ENCODE results near the gene MRPL12.
A peak's percentile ranks its signal among the peaks of the same experiment; 100 is the strongest.
"Not testable (repeated sequence)": the region's sequence is repeated elsewhere in the genome, so short reads cannot be mapped to it uniquely, and the experiment has no call there.

The MRPL12 gene

DNA sequence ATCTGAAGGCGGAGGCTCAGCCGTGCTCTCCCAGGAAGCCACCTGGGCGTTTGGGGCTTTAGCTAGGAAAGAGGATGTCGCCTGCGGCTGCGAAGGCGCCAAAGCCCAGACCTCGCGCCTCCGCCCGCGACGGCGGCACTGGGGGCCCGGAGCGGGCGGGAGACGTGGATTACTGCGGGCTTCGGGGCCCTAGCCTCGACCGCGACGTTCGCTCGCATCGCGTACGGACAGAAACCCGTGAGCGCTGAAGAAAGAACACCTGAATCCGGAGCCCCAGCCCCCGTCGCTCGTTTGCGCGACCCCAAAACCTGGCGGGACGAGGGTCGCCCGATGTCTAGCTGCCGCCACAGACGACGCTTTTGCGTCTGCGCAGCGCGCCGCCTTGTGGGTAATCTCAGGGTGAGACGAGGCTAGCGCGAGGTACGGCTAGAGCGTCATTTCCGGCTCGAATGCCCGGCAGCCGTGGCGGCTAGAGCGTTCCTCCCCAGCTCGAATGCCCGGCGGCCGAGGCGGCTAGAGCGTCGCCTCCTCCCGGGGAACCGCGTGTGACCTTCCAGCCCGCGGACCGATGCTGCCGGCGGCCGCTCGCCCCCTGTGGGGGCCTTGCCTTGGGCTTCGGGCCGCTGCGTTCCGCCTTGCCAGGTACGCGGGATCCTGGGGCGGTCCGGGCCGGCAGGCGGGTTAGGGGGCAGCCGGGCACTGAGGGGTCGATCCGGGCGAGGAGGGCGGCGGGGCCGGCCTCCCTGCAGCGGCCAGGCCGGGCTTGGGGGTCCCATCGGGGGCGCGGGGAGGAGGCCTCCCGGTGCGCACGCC lies at the start of gene MRPL12:
TSS of gene MRPL12 (plus strand) at position 434 of the 813 bp plus-strand sequence. CDS start at position 569, 135 bp downstream.
- peak; percentile 80 to 87 (median 83) for DNase-seq (ENCODE audit: low read depth in 3 of 3)

DNA sequence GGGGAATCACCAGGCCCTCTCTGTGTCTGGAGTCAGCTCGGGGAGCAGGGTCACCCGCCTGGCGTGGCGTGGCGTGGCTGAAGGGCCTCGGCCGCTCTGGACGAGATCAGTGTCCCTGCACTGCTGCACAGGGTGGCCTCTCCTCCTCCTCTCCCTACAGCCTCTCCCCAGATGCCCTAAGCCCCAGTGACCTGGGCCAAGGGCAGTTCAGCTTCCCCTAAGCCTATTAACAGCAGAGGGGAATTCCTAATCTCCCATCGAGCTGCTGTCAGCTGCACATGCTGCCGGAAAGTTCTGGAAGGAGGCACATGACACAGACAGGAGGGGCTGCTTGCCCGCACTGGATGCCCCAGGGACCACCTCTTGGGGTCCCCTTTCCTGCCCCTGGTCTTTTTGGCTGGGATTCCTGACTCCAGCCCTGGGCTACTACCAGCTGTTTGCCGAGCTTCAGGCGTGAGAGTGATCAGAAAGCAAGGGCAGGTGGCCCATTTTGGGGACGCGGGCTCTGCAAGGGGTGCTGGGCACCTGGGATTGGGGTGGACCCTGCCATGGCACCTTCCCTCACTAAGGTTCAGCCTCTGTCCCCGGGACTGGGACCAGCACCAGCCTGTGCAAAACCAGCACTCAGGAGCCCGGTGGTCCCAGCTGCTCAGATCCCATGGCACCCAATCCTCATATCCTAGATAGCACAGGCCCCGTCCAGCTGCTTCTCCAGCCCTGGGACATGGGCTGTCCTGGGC lies 47.6 kb upstream of the MRPL12 start:
- no peak for DNase-seq (ENCODE audit: low read depth in 3 of 3)

DNA sequence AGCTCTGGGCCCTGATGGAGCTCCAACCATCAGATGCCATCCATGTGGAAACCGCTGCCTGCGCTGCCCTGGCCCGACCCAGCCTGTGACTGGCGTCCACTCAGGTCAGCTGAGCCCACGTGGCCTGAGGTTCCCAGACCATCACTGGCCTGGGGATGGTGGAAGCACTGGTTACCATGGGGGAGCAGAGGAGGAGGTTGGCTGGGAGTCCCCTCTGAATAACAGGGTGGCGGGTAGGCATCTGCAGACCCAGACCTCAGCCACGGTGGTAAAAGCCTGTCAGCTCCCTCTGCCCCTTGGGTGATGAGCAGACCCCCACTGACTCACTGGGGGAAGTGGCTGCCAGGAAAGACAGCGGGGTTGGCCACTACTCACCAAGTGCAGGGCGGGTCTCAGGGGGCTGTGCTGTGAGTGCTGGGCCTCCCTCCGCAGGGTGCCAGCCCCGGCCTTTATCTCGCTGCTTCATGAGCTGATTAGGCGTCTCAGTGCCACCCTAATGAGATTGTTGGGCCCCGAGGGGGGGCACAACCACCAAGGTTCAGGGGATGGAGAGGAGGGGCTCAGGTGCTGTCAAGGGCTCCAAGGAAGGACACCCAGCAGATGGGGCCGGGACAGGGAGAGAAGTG lies 46.9 kb upstream of the MRPL12 start, which contains the start of gene PDE6G:
TSS of gene PDE6G (minus strand) at position 425 of the 626 bp plus-strand sequence. CDS start 3,237 bp downstream, outside the sequence.
- DNase-seq (ENCODE audit: low read depth in 3 of 3): no peak

DNA sequence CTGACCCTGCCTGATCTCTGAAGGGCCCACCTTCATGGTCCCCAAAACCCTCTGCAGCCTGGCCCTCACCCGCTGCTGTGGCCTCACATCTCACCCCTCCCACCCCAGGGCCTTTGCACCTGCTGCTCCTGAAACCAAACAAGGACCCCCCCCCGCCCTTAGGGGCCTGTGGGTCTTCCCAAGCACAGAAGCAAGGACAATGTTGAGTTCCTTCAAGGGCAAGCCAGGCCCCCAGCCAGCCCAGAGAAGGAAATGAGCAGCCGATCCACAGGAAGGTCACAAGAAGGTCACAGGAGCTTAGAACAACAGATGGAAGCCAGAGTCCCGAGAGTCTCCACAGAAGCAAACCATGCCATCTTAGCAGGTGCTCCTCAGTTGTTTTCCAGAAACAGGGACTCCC lies 46.3 kb upstream of the MRPL12 start:
- DNase-seq (ENCODE audit: low read depth in 3 of 3): no peak

DNA sequence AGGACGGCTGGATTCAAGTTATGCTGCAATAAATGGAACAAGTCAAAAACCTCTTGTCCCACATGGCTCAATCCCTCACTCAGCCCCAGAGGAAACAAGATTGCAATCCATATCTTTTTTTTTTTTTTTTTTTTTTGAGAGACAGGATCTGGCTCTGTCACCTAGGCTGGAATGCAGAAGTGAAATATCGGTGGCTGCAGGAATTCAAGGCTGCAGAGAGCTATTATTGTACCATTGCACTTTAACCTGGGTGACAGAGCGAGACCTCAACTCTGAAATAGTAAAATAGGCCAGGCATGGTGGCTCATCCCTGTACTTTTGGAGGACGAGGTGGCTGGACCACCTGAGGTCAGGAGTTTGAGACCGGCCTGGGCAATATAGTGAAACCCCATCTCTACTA lies 44.1 kb upstream of the MRPL12 start:
- DNase-seq (ENCODE audit: low read depth in 3 of 3): no peak

DNA sequence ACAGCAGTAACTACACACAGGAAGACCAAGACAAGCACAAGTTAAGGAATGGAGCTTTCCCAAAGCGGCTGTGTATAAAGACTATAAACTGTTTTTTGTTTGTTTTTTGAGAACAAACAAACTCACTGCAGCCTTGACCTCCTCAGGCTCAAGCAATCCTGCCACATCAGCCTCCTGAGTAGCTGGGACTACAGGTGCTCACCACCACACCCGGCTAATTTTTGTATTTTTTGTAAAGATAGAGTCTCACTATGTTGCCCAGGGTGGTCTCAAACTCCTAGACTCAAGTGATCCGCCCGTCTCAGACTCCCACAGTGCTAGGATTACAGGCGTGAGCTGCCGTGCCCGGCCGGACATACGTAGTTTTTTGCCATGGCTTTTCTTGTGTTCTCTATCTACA lies 42.7 kb upstream of the MRPL12 start:
- DNase-seq (ENCODE audit: low read depth in 3 of 3): no peak

DNA sequence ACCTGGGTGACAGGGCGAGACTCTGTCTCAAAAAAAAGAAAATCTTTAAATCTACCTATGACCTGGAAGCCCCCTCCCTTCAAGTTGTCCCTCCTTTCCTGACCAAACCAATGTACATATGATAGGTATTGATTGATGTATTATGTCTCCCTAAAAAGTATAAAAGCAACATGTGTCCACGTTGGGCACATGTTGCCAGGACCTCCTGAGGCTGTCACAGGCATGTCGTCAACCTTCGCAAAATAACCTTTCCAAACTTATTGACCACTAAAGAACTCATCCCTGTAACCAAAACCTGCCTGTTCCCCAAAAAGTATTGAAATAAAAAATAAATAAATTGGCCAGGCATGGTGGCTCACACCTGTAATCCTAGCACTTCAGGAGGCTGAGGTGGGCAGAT lies 41.2 kb upstream of the MRPL12 start:
- no peak for DNase-seq (ENCODE audit: low read depth in 3 of 3)

DNA sequence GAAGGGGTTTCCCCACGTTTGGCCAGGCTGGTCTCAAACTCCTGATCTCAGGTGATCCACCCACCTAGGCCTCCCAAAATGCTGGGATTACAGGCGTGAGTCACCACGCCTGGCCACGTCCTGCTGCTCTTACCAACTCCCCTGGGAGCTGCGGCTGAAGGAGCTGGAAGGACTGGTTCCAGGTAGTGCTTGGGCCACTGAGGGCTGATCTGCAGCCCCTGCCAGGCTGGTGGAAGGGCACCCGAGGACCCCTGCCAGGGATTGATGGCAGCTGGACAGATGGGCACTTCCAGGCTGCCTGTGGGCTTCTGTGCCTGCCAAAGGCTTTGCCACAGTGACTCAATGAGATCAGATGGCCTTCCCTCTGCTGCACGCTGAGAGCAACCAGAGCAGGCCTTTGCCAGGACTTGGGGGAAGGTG lies 39.1 kb upstream of the MRPL12 start:
- DNase-seq (ENCODE audit: low read depth in 3 of 3): no peak

DNA sequence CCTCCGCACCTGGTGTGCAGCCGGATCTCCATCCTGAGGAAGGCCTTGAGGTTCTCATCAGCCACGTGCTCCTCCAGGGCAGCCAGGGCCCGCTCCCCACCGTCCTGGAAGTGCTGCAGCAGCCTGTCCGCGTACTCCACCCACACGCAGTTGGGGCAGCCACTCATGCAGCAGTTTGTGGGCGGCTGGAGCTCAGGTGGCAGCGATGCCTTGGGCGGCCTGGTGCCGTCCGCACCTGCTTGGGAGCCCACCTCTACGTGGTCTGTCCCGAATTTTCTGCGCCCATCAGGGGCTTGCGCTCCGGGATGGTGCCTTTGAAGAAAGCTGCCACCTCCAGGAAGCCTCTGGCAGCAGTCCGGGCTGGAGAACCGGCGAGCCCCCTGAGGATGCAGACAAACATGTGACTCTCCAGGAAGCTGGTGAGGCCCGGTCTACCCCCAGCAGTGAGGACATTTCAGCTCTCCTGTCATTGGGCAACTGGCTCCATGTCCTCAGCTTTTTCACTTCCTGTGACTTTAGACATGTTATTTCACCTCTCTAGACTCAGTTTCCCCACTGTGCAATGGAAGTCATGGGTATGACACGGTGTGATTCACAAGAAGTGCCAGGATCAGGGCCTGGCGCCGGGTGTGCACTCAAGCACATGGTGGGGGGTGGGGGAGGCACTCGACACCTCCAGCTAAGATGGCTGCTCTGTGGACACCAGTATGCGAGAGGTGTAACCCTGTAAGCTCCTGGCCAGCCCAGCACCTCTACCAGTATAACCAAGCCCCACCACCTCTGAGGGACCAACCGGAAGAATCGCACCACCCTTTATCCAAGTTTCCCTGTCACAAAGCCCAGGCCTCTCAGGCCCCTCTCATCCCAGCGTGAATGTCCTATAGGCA lies 37.7 kb upstream of the MRPL12 start:
- peak in 2 of 3 donors; percentile 52 to 70 for DNase-seq (ENCODE audit: low read depth in 3 of 3)

DNA sequence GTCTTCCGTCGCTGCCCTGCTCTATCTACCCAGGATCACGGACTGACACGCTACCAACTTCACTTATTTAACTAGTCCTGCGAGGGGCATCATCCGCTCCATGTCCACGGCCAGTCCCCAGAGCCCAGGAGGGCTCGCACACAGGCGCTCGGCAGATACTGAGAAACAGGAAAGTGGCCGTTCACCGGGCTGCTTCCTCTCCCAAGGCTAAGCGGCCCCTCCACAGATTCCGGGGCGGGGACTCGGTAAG lies 37.1 kb upstream of the MRPL12 start:
- DNase-seq (ENCODE audit: low read depth in 3 of 3): no peak

DNA sequence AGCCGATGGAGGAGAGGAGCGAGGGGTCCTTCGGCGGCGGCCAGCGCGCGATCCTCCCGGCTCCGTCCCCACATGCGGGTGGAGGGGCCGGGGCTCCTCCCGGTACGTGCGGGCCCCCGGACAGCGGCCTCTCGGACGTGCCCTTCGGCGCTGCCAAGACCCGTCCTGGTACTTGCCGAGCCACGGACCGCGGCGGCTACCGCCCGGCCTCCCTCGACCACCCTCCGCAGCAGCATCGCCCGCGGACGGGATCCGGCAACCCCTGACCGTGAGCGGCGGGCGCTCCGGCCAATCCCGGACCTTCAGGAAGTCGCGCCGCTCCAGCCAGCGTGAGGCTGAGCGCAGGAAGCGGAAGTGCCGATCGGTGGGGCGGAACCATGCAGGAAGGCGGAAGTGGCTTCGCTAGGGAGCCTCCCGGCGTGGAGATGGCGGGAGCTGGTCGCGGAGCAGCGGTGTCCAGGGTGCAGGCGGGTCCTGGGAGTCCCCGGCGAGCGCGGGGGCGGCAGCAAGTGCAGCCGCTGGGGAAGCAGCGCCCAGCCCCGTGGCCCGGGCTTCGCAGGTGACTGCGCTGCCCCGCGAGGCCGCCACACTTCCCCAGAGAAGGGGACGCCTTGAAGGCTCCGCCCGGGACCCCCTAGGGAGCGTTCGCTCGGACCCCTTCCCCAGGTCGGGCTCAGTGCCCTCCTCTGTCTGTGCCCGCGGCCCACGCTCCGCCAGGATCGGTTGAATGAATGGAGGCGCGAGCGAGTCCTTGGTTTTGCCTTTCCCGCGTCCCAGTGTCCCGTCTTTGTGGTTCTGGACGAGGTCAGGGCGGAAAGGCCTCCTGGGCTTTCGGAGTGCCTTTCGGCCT lies 36.6 kb upstream of the MRPL12 start, which contains the start of the genes CCDC137 and OXLD1:
TSS of gene CCDC137 (plus strand) at position 396 of the 850 bp plus-strand sequence. CDS start at position 426, 30 bp downstream.
TSS of gene OXLD1 (minus strand) at position 264 of the 850 bp plus-strand sequence. CDS start at position 236, 28 bp downstream.
- DNase-seq (ENCODE audit: low read depth in 3 of 3): peak; percentile 91

DNA sequence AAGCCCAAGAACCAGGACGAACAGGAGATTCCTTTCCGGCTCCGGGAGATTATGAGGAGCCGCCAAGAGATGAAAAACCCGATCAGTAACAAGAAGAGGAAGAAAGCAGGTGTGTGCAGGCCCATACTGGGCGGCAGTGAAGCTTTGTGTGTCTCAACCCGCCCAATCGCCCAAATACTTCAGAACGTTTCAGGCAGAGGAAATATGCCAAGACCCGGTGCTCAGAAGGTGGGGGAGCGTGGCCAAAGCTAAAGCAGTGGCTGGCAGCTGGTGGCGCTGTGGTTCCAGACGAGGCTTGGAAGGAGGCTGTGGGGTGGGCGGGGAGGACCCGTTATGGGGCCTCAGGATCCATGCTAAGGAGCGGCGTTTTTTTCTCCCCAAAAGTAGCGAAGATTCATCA lies 35.4 kb upstream of the MRPL12 start:
- DNase-seq (ENCODE audit: low read depth in 3 of 3): no peak

DNA sequence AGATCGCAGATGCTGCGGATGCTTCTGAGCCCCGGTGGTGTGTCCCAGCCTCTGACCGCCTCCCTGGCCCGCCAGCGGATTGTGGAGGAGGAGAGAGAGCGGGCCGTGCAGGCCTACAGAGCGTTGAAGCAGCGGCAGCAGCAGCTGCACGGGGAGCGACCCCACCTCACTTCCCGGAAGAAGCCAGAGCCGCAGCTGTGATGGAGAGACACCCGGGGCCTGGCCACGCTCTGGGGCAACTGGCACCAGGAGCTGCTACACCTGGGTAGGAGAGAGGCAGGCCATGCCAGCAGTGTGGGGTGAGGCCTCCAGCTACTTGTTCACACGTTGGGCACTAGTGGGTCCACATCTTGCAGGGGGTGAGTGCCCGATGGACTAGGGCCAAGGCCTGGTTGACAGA lies 30.7 kb upstream of the MRPL12 start:
- DNase-seq (ENCODE audit: low read depth in 3 of 3): no peak

DNA sequence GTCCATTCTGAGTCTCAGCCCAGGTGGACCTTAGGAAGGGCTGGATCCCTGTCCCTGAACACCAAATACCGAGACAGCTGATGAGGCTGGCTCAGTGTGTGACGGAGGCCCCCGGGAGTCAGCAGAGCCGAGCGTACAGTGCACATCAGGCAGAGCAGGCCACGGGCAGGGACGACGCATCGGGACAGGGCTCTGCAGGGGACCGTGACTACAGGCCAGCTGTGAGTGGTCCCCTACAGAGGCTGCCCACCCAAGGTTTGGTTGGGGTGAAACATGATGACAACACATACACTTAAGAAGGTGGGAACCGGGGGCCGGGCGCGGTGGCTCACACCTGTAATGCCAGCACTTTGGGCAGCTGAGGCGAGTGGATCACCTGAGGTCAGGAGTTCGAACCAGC lies 30.2 kb upstream of the MRPL12 start:
- no peak for DNase-seq (ENCODE audit: low read depth in 3 of 3)

DNA sequence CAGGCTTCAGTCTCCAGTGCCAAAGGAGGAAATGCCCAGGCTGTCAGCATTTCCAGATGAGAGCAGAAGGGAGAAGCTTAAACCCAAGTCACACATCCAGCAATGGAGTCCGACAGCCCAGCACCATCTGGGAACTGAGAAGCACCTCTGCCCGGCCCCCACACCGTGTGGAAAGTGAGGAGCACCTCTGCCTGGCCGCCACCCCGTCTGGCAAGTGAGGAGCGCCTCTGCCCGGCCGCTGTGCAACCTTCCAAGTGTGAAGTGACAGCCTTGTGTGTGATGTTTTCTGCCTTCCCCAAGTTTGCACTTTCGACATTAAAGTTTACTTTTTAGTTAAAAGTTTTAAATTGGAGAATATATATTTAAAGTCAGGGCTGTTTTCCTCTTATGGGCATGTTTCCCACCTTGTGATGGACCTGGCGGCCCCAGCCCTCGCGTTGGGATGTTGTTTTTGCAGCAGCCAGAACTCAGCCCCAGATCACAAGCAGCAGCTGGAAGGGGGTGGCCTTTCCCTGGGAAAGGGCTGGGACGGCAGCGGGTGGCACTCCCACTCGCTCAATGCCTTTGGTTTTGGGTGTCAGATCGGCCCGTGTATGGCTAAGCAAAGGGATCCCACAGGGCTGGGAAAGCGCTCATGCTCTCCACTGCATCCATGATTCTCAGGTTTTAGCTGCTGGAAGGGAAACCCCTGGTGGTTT lies 29.5 kb upstream of the MRPL12 start:
- DNase-seq (ENCODE audit: low read depth in 3 of 3): no peak

DNA sequence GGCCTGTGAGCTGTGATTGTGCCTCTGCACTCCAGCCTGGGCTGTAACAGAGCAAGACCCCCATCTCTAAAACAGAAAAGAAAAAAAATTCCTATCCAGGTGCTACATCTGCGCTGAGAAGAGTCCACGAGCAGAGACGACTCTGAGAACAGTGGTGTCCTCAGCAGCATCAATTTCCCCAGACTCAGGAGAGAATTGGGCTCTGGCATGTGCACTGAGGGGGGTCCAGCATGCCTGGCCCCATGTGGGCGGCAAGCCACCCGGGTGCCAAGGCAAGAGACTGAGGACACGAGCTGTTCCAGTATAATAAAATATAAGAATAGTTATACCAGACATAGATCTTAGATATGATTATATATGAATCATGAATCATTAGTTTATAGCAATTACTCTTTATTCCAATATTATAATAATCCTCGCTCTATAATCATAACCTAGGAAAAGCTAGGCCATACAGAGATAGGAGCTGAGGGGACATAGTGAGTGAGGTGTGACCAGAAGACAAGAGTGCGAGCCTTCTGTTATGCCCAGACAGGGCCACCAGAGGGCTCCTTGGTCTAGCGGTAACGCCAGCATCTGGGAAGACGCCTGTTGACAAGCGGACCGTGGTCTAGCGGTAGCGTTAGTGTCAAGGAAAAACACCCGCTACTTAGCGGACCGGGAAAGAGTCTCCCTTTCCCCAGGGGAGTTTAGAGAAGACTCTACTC lies 27.5 kb upstream of the MRPL12 start:
- not testable (repeated sequence) for DNase-seq (ENCODE audit: low read depth in 3 of 3)

DNA sequence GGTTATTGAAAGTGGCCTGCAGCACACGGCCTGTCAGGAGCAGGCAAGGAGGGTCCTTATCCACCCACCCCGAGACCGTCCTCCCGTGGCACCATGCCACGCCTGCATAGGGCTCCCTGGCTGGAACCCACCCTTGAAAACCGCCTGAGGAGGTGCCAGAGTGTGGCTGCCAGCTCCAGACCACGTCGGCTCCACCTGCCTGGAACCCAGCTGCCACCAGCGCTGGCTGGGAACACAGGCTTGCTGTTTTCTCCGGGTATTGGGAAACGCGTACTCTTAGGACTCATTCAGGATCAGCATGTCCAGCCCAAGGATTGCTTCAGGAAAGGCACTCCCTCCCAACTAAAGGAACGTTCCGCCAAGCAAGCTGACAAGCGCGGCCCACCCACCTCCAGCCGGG lies 26.3 kb upstream of the MRPL12 start:
- no peak for DNase-seq (ENCODE audit: low read depth in 3 of 3)

DNA sequence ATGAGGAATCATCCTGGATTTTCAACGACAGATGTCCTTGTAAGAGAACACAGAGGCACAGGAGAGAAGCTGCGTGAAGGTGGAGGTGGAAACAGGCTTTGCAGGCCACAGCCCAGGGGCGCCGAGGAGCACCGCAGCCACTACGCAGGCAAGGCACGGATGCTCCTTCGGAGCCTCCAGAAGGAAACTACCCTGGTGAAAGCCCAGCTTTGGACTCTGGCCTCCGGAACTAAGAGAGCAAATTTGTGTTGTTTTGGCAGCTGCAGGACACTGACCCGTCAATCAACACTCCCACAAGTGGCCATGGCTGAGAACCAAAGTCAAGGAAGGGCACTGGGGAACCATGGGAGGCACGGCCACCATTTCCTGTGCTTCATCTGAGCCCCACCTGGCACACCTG lies 23.0 kb upstream of the MRPL12 start:
- no peak for DNase-seq (ENCODE audit: low read depth in 3 of 3)

DNA sequence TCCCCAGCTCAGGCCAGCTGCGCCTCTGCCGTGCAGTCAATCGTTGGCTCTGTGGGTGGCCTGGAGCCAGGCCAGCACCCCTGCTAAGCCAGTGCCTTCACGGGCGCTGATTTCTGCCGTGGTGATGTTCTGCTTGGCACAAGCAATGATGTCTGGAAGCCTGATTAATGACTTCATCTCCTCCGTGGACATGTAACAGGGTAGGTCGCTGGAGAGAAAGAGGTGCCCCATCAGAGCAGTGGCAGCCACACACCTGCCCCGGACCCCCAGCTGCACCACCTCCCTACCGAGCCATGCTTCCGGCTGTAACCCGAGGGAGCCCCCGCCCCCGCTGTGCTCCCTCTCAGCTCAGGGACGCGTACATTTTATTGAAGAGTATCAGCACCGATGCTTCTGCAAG lies 21.5 kb upstream of the MRPL12 start:
- DNase-seq (ENCODE audit: low read depth in 3 of 3): no peak
